Breast epithelium (tissue), 3 donors: ENCODE data around the gene AGO3.

Experiments
- POLR2A ChIP-seq: fragments of 450-650 bp; IDR thresholded peaks from one replicate; pipeline ENCODE4 v1.6.1; 2016; ENCODE audit warnings: antibody characterized with exemption, mild to moderate bottlenecking, moderate library complexity
- TF ChIP-seq, protein P1 (sequence below), 3 donors: fragments of 450-650 bp; IDR thresholded peaks; one replicate each; pipeline ENCODE4 v1.5.1; 2016 to 2017; ENCODE audit warnings: antibody characterized with exemption in 3 of 3, mild to moderate bottlenecking in 3 of 3, moderate library complexity in 3 of 3

DNA sequence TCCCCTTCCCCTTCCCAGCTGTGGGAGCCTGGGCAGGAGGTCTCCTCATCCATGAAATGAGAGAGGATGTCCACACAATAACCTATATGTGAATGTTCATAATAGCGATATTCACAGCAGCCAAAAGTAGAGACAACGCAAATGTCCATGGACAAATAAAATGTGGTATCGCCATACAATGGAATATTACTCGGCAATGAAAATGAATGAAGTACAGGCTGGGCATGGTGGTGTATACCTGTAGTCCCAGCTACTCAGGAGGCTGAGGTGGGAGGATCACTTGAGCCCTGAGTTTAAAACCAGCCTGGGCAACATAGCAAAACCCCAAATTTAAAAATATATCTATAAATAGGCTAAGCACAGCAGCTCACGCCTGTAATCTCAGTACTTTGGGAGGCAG lies 170.6 kb downstream of the AGO3 start:
- TF ChIP-seq POLR2A, result no peak
- TF ChIP-seq, protein P1, sequence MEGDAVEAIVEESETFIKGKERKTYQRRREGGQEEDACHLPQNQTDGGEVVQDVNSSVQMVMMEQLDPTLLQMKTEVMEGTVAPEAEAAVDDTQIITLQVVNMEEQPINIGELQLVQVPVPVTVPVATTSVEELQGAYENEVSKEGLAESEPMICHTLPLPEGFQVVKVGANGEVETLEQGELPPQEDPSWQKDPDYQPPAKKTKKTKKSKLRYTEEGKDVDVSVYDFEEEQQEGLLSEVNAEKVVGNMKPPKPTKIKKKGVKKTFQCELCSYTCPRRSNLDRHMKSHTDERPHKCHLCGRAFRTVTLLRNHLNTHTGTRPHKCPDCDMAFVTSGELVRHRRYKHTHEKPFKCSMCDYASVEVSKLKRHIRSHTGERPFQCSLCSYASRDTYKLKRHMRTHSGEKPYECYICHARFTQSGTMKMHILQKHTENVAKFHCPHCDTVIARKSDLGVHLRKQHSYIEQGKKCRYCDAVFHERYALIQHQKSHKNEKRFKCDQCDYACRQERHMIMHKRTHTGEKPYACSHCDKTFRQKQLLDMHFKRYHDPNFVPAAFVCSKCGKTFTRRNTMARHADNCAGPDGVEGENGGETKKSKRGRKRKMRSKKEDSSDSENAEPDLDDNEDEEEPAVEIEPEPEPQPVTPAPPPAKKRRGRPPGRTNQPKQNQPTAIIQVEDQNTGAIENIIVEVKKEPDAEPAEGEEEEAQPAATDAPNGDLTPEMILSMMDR (IDR thresholded peaks at IDR 0.05), result no peak
